ENCODE measurements around the gene GLT8D1. TPM values are rescaled to one million over a fixed set of nuclear protein-coding genes. Genes with fewer than 3 reads are reported as not detected.

Gene GLT8D1
- total and polyA plus RNA-seq, 9 donors = 63.7 to 101 (median 79.1) TPM

GRCh38 chr3:52715714-52716305 is 10.2 kb upstream of the GLT8D1 start:
- no peaks in the 10 kb centered on the region for H3K27me3 ChIP-seq (ENCODE audit: control insufficient read depth, insufficient read depth, low read length)
- 81% methylated on average over 6 of the region's 11 CpGs for WGBS (ENCODE audit: insufficient coverage)
- no peak overlapping the region for H3K4me3 ChIP-seq (ENCODE audit: low read length)
- no peak for DNase-seq
- H3K4me1 ChIP-seq (ENCODE audit: control insufficient read depth, insufficient read depth, low read length) = peaks cover 13% of the 10 kb centered on the region
- H3K9me3 ChIP-seq (replicated peaks; ENCODE audit: control insufficient read depth, low read depth, low read length) = no peaks in the 10 kb centered on the region
- H3K27ac ChIP-seq (ENCODE audit: low read length) = no peak overlapping the region
- peaks cover 13% of the 10 kb centered on the region for H3K36me3 ChIP-seq (ENCODE audit: control insufficient read depth, insufficient read depth, low read length)

GRCh38 chr3:52714335-52715302 is 9.0 kb upstream of the GLT8D1 start:
- DNase-seq = peak; percentile 41
- no peaks in the 10 kb centered on the region for H3K9me3 ChIP-seq (replicated peaks; ENCODE audit: control insufficient read depth, low read depth, low read length)
- WGBS (ENCODE audit: insufficient coverage) = 31% methylated on average over 25 of the region's 39 CpGs
- H3K4me1 ChIP-seq (ENCODE audit: control insufficient read depth, insufficient read depth, low read length) = peaks cover 13% of the 10 kb centered on the region
- H3K27me3 ChIP-seq (ENCODE audit: control insufficient read depth, insufficient read depth, low read length) = no peaks in the 10 kb centered on the region
- peaks cover 13% of the 10 kb centered on the region for H3K36me3 ChIP-seq (ENCODE audit: control insufficient read depth, insufficient read depth, low read length)
- H3K27ac ChIP-seq (ENCODE audit: low read length) = no peak overlapping the region
- H3K4me3 ChIP-seq (ENCODE audit: low read length) = no peak overlapping the region

- no peaks in the 10 kb centered on the region for H3K9me3 ChIP-seq (replicated peaks; ENCODE audit: control insufficient read depth, low read depth, low read length)
- peaks cover 13% of the 10 kb centered on the region for H3K4me1 ChIP-seq (ENCODE audit: control insufficient read depth, insufficient read depth, low read length)
- H3K27me3 ChIP-seq (ENCODE audit: control insufficient read depth, insufficient read depth, low read length) = no peaks in the 10 kb centered on the region
- no peak for DNase-seq
- 96% methylated on average over 12 of the region's 17 CpGs for WGBS (ENCODE audit: insufficient coverage)
- peaks cover 17% of the 10 kb centered on the region for H3K36me3 ChIP-seq (ENCODE audit: control insufficient read depth, insufficient read depth, low read length)
- H3K4me3 ChIP-seq (ENCODE audit: low read length) = no peak overlapping the region
- H3K27ac ChIP-seq (ENCODE audit: low read length) = no peak overlapping the region
Observed at GRCh38 chr3:52712291-52713212, 7.0 kb upstream of the GLT8D1 start.

GRCh38 chr3:52710512-52710911 is 4.9 kb upstream of the GLT8D1 start:
- H3K27me3 ChIP-seq (ENCODE audit: control insufficient read depth, insufficient read depth, low read length) = no peaks in the 10 kb centered on the region
- no peaks in the 10 kb centered on the region for H3K9me3 ChIP-seq (replicated peaks; ENCODE audit: control insufficient read depth, low read depth, low read length)
- WGBS (ENCODE audit: insufficient coverage) = no CpG with 5 or more reads among the region's 2 CpGs
- H3K27ac ChIP-seq (ENCODE audit: low read length) = no peak overlapping the region
- H3K4me1 ChIP-seq (ENCODE audit: control insufficient read depth, insufficient read depth, low read length) = peaks cover 24% of the 10 kb centered on the region
- H3K36me3 ChIP-seq (ENCODE audit: control insufficient read depth, insufficient read depth, low read length) = peaks cover 17% of the 10 kb centered on the region
- DNase-seq = no peak
- H3K4me3 ChIP-seq (ENCODE audit: low read length) = no peak overlapping the region

GRCh38 chr3:52707585-52707984 is 2.0 kb upstream of the GLT8D1 start:
- no peaks in the 10 kb centered on the region for H3K9me3 ChIP-seq (replicated peaks; ENCODE audit: control insufficient read depth, low read depth, low read length)
- no CpG with 5 or more reads among the region's 4 CpGs for WGBS (ENCODE audit: insufficient coverage)
- no peak overlapping the region for H3K27ac ChIP-seq (ENCODE audit: low read length)
- DNase-seq = no peak
- no peak overlapping the region for H3K4me3 ChIP-seq (ENCODE audit: low read length)
- peaks cover 13% of the 10 kb centered on the region for H3K36me3 ChIP-seq (ENCODE audit: control insufficient read depth, insufficient read depth, low read length)
- H3K27me3 ChIP-seq (ENCODE audit: control insufficient read depth, insufficient read depth, low read length) = no peaks in the 10 kb centered on the region
- peaks cover 19% of the 10 kb centered on the region for H3K4me1 ChIP-seq (ENCODE audit: control insufficient read depth, insufficient read depth, low read length)

- Histone ChIP-seq H3K4me3 (ENCODE audit: low read length) (peak overlapping the region; percentile 96), H3K27ac (ENCODE audit: low read length) (peak overlapping the region; percentile 90), H3K36me3 (ENCODE audit: control insufficient read depth, insufficient read depth, low read length) (peaks cover 8% of the 10 kb centered on the region), H3K9me3 (replicated peaks; ENCODE audit: control insufficient read depth, low read depth, low read length) (no peaks in the 10 kb centered on the region), H3K4me1 (ENCODE audit: control insufficient read depth, insufficient read depth, low read length) (peaks cover 19% of the 10 kb centered on the region), H3K27me3 (ENCODE audit: control insufficient read depth, insufficient read depth, low read length) (no peaks in the 10 kb centered on the region)
- WGBS (ENCODE audit: insufficient coverage) = 0% methylated on average over 25 of the region's 25 CpGs
- DNase-seq = no peak
Observed at GRCh38 chr3:52705438-52705687, 228 bp downstream of the GLT8D1 start.

GRCh38 chr3:52704611-52705437 is 767 bp downstream of the GLT8D1 start:
- peak overlapping the region; percentile 90 for H3K27ac ChIP-seq (ENCODE audit: low read length)
- peaks cover 19% of the 10 kb centered on the region for H3K4me1 ChIP-seq (ENCODE audit: control insufficient read depth, insufficient read depth, low read length)
- peak overlapping the region; percentile 96 for H3K4me3 ChIP-seq (ENCODE audit: low read length)
- no peaks in the 10 kb centered on the region for H3K9me3 ChIP-seq (replicated peaks; ENCODE audit: control insufficient read depth, low read depth, low read length)
- peaks cover 12% of the 10 kb centered on the region for H3K36me3 ChIP-seq (ENCODE audit: control insufficient read depth, insufficient read depth, low read length)
- H3K27me3 ChIP-seq (ENCODE audit: control insufficient read depth, insufficient read depth, low read length) = no peaks in the 10 kb centered on the region
- 0% methylated on average over 13 of the region's 22 CpGs for WGBS (ENCODE audit: insufficient coverage)
- DNase-seq = peak; percentile 62

GRCh38 chr3:52703341-52703740 is 2.2 kb downstream of the GLT8D1 start:
- Histone ChIP-seq H3K36me3 (ENCODE audit: control insufficient read depth, insufficient read depth, low read length) (peaks cover 10% of the 10 kb centered on the region), H3K27ac (ENCODE audit: low read length) (no peak overlapping the region), H3K4me3 (ENCODE audit: low read length) (no peak overlapping the region), H3K4me1 (ENCODE audit: control insufficient read depth, insufficient read depth, low read length) (peaks cover 19% of the 10 kb centered on the region), H3K27me3 (ENCODE audit: control insufficient read depth, insufficient read depth, low read length) (no peaks in the 10 kb centered on the region), H3K9me3 (replicated peaks; ENCODE audit: control insufficient read depth, low read depth, low read length) (no peaks in the 10 kb centered on the region)
- no peak for DNase-seq
- WGBS (ENCODE audit: insufficient coverage) = 100% methylated on average over 1 of the region's 7 CpGs

- Histone ChIP-seq H3K4me3 (ENCODE audit: low read length) (no peak overlapping the region), H3K27me3 (ENCODE audit: control insufficient read depth, insufficient read depth, low read length) (no peaks in the 10 kb centered on the region), H3K36me3 (ENCODE audit: control insufficient read depth, insufficient read depth, low read length) (peaks cover 48% of the 10 kb centered on the region), H3K27ac (ENCODE audit: low read length) (no peak overlapping the region), H3K4me1 (ENCODE audit: control insufficient read depth, insufficient read depth, low read length) (no peaks in the 10 kb centered on the region), H3K9me3 (replicated peaks; ENCODE audit: control insufficient read depth, low read depth, low read length) (no peaks in the 10 kb centered on the region)
- 86% methylated on average over 2 of the region's 4 CpGs for WGBS (ENCODE audit: insufficient coverage)
- DNase-seq = no peak
Observed at GRCh38 chr3:52697632-52697965, 8.0 kb downstream of the GLT8D1 start.

Measured in muscle of leg (tissue), 11 donors.